ENCODE measurements around the gene RESF1. TPM values are rescaled to one million over a fixed set of nuclear protein-coding genes. Genes with fewer than 3 reads are reported as not detected.

RESF1 gene
- total RNA-seq, 2 experiments from 2014 or later, result 46.3 to 53.3 TPM

DNA sequence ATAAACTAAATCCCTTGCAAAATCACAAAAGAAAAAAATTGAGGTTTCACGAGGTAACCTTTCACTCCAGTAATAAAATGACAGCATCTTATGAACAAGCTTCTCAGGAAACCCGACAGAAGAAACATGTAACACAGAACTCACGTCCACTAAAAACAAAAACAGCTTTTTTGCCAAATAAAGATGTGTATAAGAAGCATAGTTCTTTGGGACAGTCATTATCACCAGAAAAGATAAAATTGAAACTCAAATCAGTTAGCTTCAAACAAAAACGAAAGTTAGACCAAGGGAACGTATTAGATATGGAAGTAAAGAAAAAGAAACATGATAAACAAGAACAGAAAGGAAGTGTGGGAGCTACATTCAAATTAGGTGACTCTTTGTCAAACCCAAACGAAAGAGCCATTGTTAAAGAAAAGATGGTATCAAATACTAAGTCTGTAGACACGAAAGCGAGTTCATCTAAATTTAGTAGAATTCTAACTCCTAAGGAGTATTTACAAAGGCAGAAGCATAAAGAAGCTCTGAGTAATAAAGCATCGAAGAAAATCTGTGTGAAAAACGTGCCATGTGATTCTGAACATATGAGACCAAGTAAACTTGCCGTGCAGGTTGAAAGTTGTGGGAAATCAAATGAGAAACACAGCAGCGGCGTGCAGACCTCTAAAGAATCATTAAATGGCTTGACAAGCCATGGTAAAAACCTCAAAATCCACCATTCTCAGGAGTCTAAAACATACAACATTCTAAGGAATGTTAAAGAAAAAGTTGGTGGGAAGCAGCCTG, 25.8 kb downstream of the RESF1 start:
- peaks cover 96% of the 10 kb centered on the region for H3K36me3 ChIP-seq (ENCODE audit: insufficient read depth, low read length)
- BruUV-seq (replicated peaks), result TSS peak; percentile 18
- POLR2A ChIA-PET, result interaction anchor here (0.7 to 1.5 kb wide), 6 partner anchors 7 to 23 kb away, joined by 3 to 4 read pairs (median 4); no protein-coding TSS in a partner anchor

DNA sequence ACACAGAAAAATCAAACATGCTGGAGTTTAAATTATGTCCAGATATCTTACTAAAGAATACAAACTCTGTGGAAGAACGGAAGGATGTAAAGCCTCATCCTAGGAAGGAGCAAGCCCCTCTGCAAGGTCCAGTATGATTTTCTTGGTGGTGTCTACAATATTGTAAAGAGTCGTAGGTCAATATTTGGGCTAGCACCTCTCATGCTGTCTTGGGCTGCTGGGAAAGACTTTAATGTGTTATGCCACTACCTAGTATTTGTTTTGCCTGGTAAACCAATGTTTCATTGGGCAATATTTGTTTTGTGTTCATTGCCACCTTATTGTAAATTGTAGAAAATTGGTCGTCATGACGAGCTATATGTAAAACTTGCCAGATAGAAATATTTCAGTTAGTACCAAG, 26.6 kb downstream of the RESF1 start:
- Histone ChIP-seq H3K9me3 (ENCODE audit: low read length) (peaks cover 26% of the 10 kb centered on the region; the same call in 1 of the 2 replicates), H3K4me1 (ENCODE audit: insufficient read depth, low read length, poor library complexity, severe bottlenecking) (no peaks in the 10 kb centered on the region), H3K79me2 (ENCODE audit: insufficient read depth, low read depth, low read length) (peaks cover 13% of the 10 kb centered on the region; the same call in 1 of the 2 replicates), H3K9me2 (ENCODE audit: insufficient read depth, low read length) (no peaks in the 10 kb centered on the region), H4K20me1 (ENCODE audit: insufficient read depth, low read length) (no peaks in the 10 kb centered on the region), H3K36me3 (ENCODE audit: insufficient read depth, low read length) (peaks cover 94% of the 10 kb centered on the region), H3K4me2 (ENCODE audit: low read length) (no peak overlapping the region), H3K4me3 (ENCODE audit: low read depth, low read length, poor library complexity, severe bottlenecking) (no peak overlapping the region), H2AFZ (ENCODE audit: low read length) (no peak overlapping the region), H3K27ac (ENCODE audit: low read depth, low read length, poor library complexity, severe bottlenecking) (no peak overlapping the region)
- intact Hi-C loops (cut with micrococcal nuclease; ENCODE audit: unreplicated experiment), result no loop called here
- ChIA-PET CTCF (ENCODE audit: unreplicated experiment) (no interaction called here), POLR2A (interaction anchor here (0.7 to 1.5 kb wide), 6 partner anchors 8 to 304 kb away, joined by 3 to 4 read pairs (median 4); no protein-coding TSS in a partner anchor)
- no peak for DNase-seq (ENCODE audit: low spot score)
- TF ChIP-seq EZH2phosphoT487 (IDR thresholded peaks at IDR 0.05; ENCODE audit: borderline replicate concordance, low read depth, low read length), result no peak
- TF ChIP-seq, protein P1, sequence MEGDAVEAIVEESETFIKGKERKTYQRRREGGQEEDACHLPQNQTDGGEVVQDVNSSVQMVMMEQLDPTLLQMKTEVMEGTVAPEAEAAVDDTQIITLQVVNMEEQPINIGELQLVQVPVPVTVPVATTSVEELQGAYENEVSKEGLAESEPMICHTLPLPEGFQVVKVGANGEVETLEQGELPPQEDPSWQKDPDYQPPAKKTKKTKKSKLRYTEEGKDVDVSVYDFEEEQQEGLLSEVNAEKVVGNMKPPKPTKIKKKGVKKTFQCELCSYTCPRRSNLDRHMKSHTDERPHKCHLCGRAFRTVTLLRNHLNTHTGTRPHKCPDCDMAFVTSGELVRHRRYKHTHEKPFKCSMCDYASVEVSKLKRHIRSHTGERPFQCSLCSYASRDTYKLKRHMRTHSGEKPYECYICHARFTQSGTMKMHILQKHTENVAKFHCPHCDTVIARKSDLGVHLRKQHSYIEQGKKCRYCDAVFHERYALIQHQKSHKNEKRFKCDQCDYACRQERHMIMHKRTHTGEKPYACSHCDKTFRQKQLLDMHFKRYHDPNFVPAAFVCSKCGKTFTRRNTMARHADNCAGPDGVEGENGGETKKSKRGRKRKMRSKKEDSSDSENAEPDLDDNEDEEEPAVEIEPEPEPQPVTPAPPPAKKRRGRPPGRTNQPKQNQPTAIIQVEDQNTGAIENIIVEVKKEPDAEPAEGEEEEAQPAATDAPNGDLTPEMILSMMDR (conservative IDR thresholded peaks at IDR 0.05; ENCODE audit: low read length), result no peak
- BruUV-seq (replicated peaks), result no TSS peak

More for the DNA sequence above, 25.8 kb downstream of the RESF1 start:
- CTCF ChIA-PET (ENCODE audit: unreplicated experiment), result no interaction called here
- Histone ChIP-seq H3K4me1 (ENCODE audit: insufficient read depth, low read length, poor library complexity, severe bottlenecking) (no peaks in the 10 kb centered on the region), H3K79me2 (ENCODE audit: insufficient read depth, low read depth, low read length) (peaks cover 13% of the 10 kb centered on the region; the same call in 1 of the 2 replicates), H3K9me2 (ENCODE audit: insufficient read depth, low read length) (no peaks in the 10 kb centered on the region), H3K27ac (ENCODE audit: low read depth, low read length, poor library complexity, severe bottlenecking) (no peak overlapping the region), H3K4me3 (ENCODE audit: low read depth, low read length, poor library complexity, severe bottlenecking) (no peak overlapping the region), H2AFZ (ENCODE audit: low read length) (no peak overlapping the region), H3K9me3 (ENCODE audit: low read length) (peaks cover 33% of the 10 kb centered on the region; the same call in 1 of the 2 replicates), H4K20me1 (ENCODE audit: insufficient read depth, low read length) (no peaks in the 10 kb centered on the region), H3K4me2 (ENCODE audit: low read length) (no peak overlapping the region)
- no peak for TF ChIP-seq EZH2phosphoT487 (IDR thresholded peaks at IDR 0.05; ENCODE audit: borderline replicate concordance, low read depth, low read length)
- TF ChIP-seq, protein P1 (conservative IDR thresholded peaks at IDR 0.05; ENCODE audit: low read length), result no peak
- intact Hi-C loops (cut with micrococcal nuclease; ENCODE audit: unreplicated experiment), result no loop called here
- DNase-seq (ENCODE audit: low spot score), result no peak

Data from OCI-LY7 (cell line).